GM18858 (cell line): ENCODE data around the gene ENPP3.
A peak's percentile ranks its signal among the peaks of the same experiment; 100 is the strongest.

Source experiments
- ATAC-seq: cut with Tn5 transposase; IDR thresholded peaks from one replicate; pipeline ENCODE4 v1.9.1; 2021; ENCODE audit not compliant: unreplicated experiment

Gene ENPP3

DNA sequence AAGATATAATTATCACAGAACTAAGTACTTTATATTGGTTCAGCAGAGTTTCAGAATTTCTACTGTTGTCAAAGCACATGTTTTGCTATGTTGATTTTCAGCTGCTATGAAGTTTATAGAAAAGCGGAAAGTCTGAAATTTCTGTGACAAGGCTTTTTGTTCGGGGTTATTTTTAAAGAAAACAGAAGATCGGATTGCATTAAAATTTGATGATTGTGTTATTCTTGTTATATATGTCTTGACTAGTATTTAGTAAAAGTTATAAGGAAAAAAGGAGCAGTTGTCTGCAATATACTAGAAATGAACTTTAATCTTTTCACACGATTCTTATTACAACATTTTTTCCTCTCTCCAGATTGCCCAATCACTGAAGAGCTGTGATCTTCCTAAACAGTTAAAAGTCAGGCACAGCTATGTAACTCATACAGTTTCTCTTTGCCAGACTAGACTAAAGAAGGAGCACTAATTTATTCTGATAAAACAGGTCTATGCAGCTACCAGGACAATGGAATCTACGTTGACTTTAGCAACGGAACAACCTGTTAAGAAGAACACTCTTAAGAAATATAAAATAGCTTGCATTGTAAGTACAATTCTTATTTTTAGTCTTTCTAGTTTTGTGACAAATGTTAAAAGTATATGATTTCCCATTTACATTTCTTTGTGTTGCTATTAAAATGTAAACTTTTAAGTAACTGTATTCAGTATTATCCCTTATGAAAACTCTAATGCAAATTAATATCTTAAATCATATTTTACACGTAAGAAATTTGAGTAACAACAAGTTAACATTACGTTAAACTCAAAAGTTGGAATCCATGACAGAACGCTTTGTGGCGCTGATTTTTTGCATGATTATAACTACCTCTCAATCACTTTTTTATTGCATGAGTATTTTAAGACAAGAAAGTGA, at the start of gene ENPP3:
TSS of gene ENPP3 (plus strand) at position 423 of the 913 bp plus-strand sequence. CDS start at position 506, 83 bp downstream.
- ATAC-seq = no peak

GRCh38 chr6:131587909-131588308, 49.2 kb upstream of the ENPP3 start:
- no peak for ATAC-seq

DNA sequence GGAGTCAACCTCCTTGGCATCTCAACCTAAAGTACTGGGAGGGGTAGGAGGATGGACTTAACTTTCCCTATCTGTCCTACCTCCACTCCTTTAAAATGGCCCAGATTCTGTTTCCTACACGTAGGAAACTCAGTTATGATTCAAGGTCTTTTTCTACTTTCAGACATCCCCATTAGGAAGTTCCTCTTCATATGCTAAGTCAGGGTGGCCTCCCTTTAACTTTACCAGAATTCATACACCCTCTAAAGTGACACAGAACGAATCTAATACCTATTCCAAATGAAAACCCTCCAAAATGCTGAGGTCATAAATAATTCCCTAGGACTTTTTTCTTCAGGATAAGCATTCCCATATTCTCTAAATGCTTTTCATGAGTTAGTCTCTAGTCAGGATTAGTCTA, 48.5 kb upstream of the ENPP3 start:
- ATAC-seq = no peak

DNA sequence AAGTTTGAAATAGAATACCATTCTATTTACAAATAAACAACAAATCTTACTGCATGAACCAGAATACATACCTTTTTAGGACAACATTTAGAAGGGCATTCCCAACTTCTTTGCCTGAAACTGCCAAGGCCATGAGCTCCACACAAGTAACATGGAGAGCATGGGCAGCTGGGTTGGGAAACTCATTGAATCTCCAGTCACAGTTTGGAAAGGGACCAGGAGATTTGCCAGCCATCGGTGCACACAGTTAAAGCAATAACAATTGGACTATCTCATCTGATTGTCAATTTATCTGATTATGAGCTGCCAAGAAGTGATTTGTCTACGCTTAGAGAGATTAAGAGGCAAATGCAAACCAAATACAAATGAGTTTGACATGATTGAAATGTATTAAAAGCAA, 44.2 kb upstream of the ENPP3 start:
- ATAC-seq = no peak

DNA sequence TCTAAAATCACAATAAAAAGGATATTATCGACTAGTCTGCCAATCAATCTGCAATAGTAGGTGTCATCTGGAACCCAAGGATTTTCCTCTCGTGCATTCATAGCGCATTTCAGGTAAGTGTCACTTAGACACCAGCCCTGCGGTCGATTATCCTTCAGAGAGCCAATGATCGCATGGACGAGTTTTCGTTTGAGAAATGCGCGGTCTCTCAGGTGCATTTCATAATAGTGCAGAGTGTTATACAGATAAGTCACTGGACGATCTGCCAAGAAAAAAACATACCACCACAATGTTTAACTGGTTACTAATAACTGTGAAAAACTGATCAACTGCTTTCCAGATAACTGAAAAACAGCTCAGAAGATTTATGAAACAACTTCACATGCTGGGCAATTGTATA, 43.0 kb upstream of the ENPP3 start:
- ATAC-seq = no peak

- ATAC-seq = no peak
These were observed 39.7 kb upstream of the ENPP3 start for GRCh38 chr6:131597446-131597845.

DNA sequence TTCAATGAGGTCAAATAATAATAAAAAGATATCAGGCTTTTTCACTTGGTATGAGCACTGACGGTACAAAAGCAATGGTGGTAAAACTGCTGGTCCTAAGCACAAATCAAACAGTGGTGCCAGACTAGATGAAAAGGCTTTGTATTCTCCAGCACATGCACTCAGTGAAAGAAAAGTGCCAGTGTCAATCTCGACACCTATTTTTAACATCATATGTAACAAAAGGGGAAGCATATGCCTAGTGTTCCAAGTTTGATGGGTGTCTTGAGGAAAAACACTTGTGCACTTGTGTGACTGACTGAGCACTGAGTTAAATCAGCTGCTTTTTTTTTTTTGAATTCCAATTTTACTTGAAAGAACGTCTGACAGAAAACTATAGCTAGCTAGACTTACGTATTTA, 36.4 kb upstream of the ENPP3 start:
- ATAC-seq = no peak

GRCh38 chr6:131602781-131603312, 34.3 kb upstream of the ENPP3 start:
- ATAC-seq = no peak

DNA sequence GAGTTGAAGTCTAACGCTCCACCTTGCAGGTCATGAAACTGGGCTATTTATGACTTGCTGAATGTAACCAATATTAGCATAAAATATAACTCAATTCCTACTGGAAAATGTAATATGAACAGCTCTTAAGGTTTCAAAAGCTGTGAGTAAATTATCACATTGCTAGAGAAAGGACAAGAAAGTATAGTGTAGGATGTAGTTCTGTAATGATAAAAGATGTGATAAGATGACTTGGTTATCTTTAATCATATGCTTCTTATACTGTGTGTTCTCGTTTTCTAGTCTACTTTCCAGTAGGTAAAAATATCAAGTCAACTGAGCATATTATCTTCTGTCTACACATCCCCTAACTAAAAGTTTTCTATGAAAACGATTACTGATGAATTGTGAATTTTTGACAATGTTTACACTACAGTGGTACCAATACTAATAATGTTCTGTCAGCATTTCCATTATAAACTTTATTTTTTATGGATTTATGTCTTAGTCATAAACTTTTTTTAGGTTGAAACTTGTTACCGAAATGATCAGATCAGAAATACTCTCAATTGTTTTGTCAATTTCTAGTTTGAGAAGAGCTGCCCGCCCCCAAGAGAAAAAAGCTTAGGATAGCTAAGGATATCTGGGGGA, 23.7 kb upstream of the ENPP3 start:
- no peak for ATAC-seq

DNA sequence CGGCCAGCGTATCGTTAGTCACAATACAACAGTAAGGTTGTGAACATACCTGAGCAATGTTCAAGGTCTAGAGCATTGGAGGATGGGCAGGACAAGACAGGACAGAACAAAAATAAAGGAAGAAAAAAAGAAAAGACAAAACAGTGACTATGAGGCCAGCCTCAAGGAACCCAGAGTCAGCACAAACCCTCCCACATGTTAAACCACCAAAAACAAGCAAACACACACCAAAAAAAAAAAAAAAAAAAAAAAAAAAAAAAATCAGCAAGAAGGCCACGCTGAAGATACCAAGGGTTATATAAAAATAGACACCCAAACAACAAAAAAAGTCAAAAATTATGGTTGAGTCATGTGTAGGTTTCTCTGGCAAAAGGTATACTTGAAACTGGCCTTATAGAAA, 21.8 kb upstream of the ENPP3 start:
- ATAC-seq = no peak

DNA sequence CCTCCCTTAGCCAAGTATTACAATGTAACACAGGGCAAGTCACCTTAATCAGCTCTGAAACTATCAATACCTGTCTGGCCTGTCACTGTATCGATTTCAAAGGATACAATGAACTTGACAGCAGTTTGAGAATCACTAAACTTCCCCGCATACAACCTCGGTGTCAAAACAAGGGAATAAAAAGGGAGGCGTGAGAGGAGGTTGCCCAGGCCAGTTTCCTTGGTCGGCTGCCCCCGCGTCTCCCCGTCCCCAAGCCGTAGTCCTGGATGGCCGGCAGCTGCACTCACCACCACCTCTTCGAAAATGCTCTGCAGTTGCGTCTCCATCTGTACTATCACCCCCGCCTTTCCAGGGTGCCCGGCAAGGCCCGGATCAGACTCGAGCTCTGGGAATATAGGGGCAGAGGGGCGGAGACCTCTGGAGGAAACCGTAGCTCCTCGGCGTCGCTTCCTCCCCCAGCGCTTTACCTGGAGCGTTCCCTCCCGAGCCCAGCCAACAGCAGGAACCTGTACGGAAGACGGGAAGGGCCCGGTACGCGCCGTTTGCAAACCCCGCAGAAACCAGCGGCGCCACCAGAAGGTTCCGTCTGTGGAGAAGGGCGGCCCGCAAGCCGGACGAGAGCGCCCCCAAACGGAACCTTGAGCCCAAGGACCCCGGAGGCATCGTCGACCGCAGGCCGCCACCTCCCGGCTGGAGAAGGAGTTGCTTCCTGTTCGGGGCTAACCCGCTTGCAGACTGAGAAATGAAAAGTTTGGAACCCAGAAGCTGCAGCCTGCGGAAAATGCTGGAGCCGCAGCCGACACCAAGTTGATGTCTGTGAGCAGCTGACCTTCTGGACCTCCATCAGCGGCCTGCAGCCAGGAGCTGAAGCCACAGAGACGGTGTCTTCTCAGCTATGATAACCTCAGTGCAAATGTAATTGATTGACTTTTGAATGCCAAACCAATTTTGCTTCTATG, 9.1 kb upstream of the ENPP3 start, which contains the start of gene MED23:
TSS of gene MED23 (minus strand) at position 519 of the 959 bp plus-strand sequence. CDS start at position 326, 193 bp downstream.
- ATAC-seq = peak; percentile 92

DNA sequence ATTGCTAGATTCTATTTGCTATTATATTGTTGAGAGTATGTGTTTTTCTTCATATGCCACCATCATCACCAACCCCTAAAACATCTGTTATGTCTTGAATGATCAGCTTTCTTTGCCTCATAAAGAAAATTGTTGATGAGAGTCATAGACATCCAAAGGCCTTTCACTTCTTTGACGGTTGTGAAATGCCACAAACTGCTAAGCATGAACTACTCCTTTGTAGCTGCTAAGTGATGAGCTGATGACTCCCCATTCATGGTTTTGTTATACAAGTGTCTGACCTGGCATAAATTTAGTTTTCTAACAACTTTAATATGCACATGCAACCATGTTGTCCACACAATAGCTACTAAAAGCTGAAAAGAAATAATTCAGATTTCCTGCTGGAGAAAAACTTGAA, 8.4 kb upstream of the ENPP3 start:
- ATAC-seq = no peak

- ATAC-seq = no peak
These were observed 7.5 kb upstream of the ENPP3 start for GRCh38 chr6:131629651-131630050.

DNA sequence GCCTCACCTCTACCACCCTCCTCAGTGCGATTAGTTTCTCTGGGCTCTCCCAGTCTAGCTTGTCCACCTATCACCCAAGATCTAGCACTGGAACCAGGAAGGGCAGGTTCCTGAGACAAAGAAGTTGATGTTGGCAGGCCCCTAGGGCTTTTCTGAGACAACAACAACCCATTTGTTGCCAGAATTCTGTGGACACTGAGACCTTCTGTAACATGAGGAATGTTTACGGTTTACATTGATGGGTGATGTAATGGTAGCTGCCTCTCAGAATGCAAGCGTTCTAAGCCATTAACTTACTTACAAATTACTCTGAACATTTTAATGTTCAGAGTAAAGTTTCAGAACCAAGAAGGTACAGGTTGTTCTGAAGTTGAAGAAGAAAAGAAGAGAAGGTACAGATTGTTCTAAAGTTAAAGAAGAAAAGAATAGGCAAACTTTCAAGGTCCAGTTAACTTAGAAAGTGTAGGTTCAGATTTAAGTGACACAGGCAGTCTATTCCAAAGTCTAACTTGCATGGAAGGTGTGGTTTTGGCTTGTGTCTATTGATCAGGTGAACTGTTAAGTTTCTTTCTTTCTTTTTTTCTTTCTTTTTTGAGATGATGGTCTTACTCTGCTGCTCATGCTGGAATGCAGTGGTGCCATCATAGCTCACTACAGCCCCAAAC, 5.3 kb upstream of the ENPP3 start:
- no peak for ATAC-seq

DNA sequence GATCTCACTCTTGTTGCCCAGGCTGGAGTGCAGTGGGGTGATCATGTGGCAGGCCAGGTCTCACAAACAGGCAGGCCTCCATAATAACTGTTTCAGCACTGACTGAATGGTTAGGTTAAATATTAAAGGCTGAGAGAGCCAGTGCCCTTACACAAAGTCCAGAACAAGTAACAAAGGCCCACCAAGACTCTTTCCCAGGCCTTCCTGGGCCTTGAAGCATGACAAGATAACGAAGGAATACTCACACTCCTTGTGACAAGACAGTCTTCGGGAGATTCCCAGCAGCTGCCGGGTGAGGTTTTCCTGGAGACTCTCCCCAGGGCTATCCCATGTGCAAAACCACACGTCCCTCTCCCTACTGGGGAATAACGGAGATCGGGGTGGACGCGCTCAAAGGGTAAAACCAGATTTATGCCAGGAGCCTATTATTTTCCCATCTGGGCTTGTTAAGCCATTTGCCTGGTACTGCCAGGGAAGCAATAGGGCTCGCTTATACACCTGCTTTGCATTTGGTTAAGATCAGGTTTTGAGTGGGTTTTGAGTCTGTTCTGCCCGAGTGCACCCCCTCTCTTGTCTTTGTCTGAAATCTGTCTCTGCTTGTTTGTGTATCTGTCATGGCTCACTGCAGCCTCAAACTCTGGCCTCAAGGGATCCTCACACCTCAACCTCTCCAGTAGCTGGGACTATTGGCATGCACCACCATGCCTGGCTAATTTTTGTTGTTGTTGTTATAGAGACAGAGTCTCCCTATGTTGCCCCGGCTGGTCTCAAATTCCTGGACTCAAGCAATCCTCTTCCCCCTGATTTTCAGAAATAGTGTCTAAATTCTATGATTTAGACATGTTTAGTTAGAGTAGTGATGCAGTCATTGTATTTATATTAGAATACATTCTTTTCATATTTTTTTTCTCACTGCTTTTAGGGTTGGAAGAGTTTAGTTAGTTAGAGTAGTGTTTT, 1.4 kb upstream of the ENPP3 start:
- peak; percentile 87 for ATAC-seq

- ATAC-seq = no peak
These were observed 911 bp downstream of the ENPP3 start for GRCh38 chr6:131638013-131638412.

DNA sequence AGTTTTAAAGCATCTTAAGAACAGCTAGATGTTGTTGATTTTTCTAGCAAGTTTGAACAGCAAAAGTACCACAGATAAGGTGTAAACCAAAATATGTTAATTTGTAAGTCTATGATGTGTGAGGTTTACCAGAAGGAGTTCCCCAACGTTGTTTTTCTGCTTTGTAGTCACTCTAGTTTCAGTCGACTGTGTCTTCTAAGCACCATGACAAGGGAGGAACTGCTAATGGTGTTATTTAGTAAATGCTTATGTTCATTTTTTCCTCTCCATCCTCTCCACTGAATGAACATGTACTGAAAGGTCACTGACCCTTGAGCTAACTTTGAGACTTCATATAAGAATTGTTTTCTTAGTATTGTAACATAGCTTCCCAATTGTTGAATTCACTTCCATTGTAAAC, 3.0 kb downstream of the ENPP3 start:
- ATAC-seq = peak; percentile 41

DNA sequence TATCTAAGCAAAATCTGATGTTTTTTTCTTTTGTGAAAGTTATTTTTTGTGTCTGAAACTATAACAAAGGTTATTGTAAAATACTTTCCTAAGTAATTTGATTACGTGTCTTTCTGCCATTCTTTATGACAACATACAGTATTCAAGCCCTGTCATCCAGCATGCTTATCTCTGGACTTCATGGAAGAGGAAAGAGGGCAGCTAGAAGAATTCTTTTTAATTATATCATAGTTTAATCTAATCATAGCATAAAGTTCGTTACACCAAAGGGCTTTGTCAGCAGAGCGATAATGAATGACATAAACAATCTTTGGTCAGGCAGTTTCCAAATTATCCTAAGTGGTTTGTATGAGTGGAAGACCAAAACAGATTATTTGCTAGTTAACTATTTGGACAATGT, 3.5 kb downstream of the ENPP3 start:
- no peak for ATAC-seq

GRCh38 chr6:131641554-131641953, 4.5 kb downstream of the ENPP3 start:
- ATAC-seq = no peak
